ENCODE data around the gene HLA-DRB1. TPM values are rescaled to one million over a fixed set of nuclear protein-coding genes. Genes with fewer than 3 reads are reported as not detected.

The HLA-DRB1 gene
- polyA plus RNA-seq, 2 of the 4 experiments (the other 2 are of a cell fraction) = not detected

DNA sequence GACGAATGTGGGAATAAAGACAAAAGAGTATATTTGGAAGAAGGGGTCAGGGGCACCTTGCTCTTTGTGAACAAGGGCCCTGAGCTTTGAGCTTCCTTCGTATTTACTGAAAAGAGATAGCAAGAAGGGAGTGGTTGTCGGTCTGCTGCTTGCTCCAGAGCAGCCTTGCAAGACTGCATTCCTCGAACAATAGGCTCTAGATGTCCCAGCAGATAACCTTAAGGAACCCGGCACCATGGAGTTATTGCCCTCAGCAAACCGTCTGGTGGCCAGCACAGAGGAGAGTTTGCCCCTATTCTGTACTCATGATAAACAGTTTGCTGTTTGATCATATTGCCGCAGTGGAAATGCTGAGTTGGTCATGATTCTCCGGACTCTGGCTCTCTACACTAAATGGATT, 22.7 kb downstream of the HLA-DRB1 start:
- no peak for DNase-seq (ENCODE audit: low read depth in 1 of 2, low spot score in 1 of 2)
- POLR2A ChIA-PET = no interaction called here
- Histone ChIP-seq H3K27ac (no peak overlapping the region), H3K4me3 (no peak overlapping the region), H3K4me2 (no peak overlapping the region), H3K4me1 (no peaks in the 10 kb centered on the region), H3K9me3 (no peaks in the 10 kb centered on the region)
- WGBS (ENCODE audit: missing lambda C conversion rate) = no CpG with 5 or more reads among the region's 8 CpGs
- ATAC-seq = no peak
- no peak for TF ChIP-seq CBX2 (IDR thresholded peaks at IDR 0.05; ENCODE audit: borderline replicate concordance, low read depth)
- no peak for FAIRE-seq
- CTCF ChIA-PET = no interaction called here

DNA sequence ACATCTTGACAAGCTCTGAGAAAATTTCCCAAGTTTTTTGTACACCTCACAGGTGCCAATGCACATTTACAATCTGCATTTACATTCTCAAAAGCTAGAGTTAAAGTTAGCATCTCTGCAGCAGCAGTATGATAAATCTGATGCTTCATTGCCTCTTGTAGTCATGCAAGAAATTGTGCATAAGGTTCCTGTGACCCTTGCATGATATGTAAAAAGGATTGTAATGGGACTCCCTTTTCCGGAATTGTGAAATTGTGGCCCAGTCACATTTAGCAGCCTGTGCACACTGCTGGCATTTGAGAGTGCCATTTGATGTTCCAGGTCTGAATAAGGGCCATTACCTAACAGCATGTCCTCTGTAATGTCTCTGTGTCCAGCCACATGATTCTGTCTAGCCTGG, 24.1 kb downstream of the HLA-DRB1 start:
- CTCF ChIA-PET = no interaction called here
- no peak for FAIRE-seq

DNA sequence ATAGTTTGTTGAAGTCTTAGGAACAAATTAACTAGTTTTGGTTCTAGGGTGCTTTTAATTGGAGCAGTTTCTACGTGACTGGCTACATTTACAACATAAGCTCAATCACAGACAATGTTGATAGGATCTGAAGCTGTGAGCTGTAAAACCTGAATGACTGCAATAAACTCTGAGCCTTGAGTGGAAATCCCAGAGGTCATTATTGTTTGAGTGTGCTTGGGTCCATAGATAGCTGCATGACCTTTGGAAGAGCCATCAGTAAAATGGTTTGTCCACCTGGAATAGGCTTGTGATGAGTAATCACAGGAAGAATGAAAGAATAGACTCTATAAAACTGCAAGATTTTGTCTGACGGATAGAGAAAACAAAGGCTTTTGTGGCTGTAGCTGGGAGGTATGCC, 26.7 kb downstream of the HLA-DRB1 start:
- ATAC-seq (no peak), FAIRE-seq (no peak), DNase-seq (ENCODE audit: low read depth in 1 of 2, low spot score in 1 of 2) (no peak)
- TF ChIP-seq, protein P1, sequence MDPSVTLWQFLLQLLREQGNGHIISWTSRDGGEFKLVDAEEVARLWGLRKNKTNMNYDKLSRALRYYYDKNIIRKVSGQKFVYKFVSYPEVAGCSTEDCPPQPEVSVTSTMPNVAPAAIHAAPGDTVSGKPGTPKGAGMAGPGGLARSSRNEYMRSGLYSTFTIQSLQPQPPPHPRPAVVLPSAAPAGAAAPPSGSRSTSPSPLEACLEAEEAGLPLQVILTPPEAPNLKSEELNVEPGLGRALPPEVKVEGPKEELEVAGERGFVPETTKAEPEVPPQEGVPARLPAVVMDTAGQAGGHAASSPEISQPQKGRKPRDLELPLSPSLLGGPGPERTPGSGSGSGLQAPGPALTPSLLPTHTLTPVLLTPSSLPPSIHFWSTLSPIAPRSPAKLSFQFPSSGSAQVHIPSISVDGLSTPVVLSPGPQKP (IDR thresholded peaks at IDR 0.05; ENCODE audit: low read depth, low read length) = no peak
- TF ChIP-seq, protein P2, sequence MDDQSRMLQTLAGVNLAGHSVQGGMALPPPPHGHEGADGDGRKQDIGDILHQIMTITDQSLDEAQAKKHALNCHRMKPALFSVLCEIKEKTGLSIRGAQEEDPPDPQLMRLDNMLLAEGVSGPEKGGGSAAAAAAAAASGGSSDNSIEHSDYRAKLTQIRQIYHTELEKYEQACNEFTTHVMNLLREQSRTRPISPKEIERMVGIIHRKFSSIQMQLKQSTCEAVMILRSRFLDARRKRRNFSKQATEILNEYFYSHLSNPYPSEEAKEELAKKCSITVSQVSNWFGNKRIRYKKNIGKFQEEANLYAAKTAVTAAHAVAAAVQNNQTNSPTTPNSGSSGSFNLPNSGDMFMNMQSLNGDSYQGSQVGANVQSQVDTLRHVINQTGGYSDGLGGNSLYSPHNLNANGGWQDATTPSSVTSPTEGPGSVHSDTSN (IDR thresholded peaks at IDR 0.05) = no peak
- TF ChIP-seq HOXB13 (CRISPR knock-in tag; IDR thresholded peaks at IDR 0.05; ENCODE audit: low read depth) = no peak
- no peak for TF ChIP-seq HDAC2 (IDR thresholded peaks at IDR 0.05)
- no peak for TF ChIP-seq FOSL2 (IDR thresholded peaks at IDR 0.05)
- no peak for TF ChIP-seq FOSL2 (CRISPR knock-in tag; IDR thresholded peaks at IDR 0.05)
- no peak for TF ChIP-seq FOXS1 (CRISPR knock-in tag; IDR thresholded peaks at IDR 0.05)
- TF ChIP-seq POLR2AphosphoS2 (conservative IDR thresholded peaks at IDR 0.05; ENCODE audit: low read length) = no peak
- TF ChIP-seq ZNF302 (CRISPR knock-in tag; IDR thresholded peaks at IDR 0.05) = no peak
- TF ChIP-seq RFX5 (IDR thresholded peaks at IDR 0.05) = no peak
- no peak for TF ChIP-seq GATA3 (IDR thresholded peaks at IDR 0.05; ENCODE audit: borderline replicate concordance)
- no peak for TF ChIP-seq EHF (CRISPR knock-in tag; IDR thresholded peaks at IDR 0.05)
- TF ChIP-seq NPAS2 (CRISPR knock-in tag; IDR thresholded peaks at IDR 0.05; ENCODE audit: borderline replicate concordance) = no peak
- no peak for TF ChIP-seq MYC (IDR thresholded peaks at IDR 0.05; ENCODE audit: borderline replicate concordance, low read length)
- TF ChIP-seq, protein P3, sequence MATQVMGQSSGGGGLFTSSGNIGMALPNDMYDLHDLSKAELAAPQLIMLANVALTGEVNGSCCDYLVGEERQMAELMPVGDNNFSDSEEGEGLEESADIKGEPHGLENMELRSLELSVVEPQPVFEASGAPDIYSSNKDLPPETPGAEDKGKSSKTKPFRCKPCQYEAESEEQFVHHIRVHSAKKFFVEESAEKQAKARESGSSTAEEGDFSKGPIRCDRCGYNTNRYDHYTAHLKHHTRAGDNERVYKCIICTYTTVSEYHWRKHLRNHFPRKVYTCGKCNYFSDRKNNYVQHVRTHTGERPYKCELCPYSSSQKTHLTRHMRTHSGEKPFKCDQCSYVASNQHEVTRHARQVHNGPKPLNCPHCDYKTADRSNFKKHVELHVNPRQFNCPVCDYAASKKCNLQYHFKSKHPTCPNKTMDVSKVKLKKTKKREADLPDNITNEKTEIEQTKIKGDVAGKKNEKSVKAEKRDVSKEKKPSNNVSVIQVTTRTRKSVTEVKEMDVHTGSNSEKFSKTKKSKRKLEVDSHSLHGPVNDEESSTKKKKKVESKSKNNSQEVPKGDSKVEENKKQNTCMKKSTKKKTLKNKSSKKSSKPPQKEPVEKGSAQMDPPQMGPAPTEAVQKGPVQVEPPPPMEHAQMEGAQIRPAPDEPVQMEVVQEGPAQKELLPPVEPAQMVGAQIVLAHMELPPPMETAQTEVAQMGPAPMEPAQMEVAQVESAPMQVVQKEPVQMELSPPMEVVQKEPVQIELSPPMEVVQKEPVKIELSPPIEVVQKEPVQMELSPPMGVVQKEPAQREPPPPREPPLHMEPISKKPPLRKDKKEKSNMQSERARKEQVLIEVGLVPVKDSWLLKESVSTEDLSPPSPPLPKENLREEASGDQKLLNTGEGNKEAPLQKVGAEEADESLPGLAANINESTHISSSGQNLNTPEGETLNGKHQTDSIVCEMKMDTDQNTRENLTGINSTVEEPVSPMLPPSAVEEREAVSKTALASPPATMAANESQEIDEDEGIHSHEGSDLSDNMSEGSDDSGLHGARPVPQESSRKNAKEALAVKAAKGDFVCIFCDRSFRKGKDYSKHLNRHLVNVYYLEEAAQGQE (IDR thresholded peaks at IDR 0.05) = no peak
- Histone ChIP-seq H3K27ac (no peak overlapping the region), H3K4me3 (no peak overlapping the region), H3K4me1 (no peaks in the 10 kb centered on the region), H3K9me3 (no peaks in the 10 kb centered on the region), H3K4me2 (no peak overlapping the region)
- no CpG with 5 or more reads among the region's 2 CpGs for WGBS (ENCODE audit: missing lambda C conversion rate)
- CTCF ChIA-PET = no interaction called here
- POLR2A ChIA-PET = no interaction called here

More for the DNA sequence above, 24.1 kb downstream of the HLA-DRB1 start:
- no peak overlapping the region for H3K4me2 ChIP-seq
- TF ChIP-seq FOXS1 (CRISPR knock-in tag; IDR thresholded peaks at IDR 0.05) (no peak), MAFK (IDR thresholded peaks at IDR 0.05; ENCODE audit: partially characterized antibody) (no peak), NFE2L2 (conservative IDR thresholded peaks at IDR 0.05; ENCODE audit: low read length) (no peak)
- no peak overlapping the region for H3K4me3 ChIP-seq
- DNase-seq (ENCODE audit: low read depth in 1 of 2, low spot score in 1 of 2) (no peak), ATAC-seq (no peak)
- no CpG with 5 or more reads among the region's 1 CpG for WGBS (ENCODE audit: missing lambda C conversion rate)
- POLR2A ChIA-PET = no interaction called here
- H3K4me1 ChIP-seq = no peaks in the 10 kb centered on the region
- no peak overlapping the region for H3K27ac ChIP-seq
- H3K9me3 ChIP-seq = no peaks in the 10 kb centered on the region

Measured in A549 (cell line).